GM12891 (cell line): ENCODE results near the gene NCKAP5.

Source experiments
- POLR2A ChIP-seq: IDR thresholded peaks from 2 replicates; pipeline ENCODE4 v1.6.1; 2011; ENCODE audit warnings: low read depth, low read length, control low read depth
- POLR2AphosphoS5 ChIP-seq: IDR thresholded peaks from 2 replicates; pipeline ENCODE4 v1.6.1; 2011; ENCODE audit warnings: low read depth, low read length, control low read depth

- TF ChIP-seq POLR2AphosphoS5 (no peak), POLR2A (no peak)
These were observed 236.8 kb downstream of the NCKAP5 start for GRCh38 chr2:133331436-133331835.
